RKO (cell line): ENCODE data around the gene DOK7.

Experiments
- DNase-seq: peaks from one replicate; pipeline ENCODE4 v3.0.0-alpha.2; 2016; ENCODE audit warnings: low spot score

DOK7 gene

GRCh38 chr4:3462790-3463415 lies at the start of gene DOK7:
Gene DOK7 (plus strand): TSS chr4:3463306. CDS start chr4:3463376, 70 bp downstream.
- no peak for DNase-seq

DNA sequence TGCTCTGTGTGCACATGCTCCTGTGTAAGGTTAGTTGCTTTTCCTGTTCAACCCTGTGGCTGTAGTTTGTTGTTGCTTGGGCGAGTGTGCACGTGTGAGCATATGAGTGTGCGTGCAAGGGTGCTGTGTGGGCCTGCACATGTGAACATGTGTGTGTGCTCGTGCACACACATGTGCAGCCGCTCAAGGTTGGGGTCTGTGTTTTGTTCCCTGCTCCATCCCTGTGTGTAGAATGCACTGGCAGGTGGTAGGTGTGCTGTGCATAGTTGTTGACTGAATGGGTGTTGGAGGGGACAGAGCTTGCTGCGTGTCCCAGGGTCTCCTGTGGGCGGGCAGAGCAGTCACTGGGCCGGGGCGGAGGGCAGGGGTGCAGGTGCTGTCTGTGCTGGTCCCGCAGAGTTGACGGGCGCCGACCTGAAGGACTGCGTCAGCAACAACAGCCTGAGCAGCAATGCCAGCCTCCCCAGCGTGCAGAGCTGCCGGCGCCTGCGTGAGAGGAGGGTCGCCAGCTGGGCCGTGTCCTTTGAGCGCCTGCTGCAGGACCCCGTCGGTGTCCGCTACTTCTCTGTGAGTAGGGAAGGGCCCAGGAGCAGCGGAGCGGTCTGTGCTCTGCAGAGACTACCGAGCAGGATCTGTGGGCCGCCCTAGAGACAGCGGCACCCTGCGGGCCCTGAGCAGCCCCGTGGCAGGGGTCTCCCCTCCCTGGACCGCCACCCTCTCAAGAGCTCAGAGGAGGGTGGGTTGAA lies 49.3 kb upstream of the DOK7 start:
- no peak for DNase-seq

- no peak for DNase-seq
These were observed 48.5 kb upstream of the DOK7 start for GRCh38 chr4:3414421-3415279.

DNA sequence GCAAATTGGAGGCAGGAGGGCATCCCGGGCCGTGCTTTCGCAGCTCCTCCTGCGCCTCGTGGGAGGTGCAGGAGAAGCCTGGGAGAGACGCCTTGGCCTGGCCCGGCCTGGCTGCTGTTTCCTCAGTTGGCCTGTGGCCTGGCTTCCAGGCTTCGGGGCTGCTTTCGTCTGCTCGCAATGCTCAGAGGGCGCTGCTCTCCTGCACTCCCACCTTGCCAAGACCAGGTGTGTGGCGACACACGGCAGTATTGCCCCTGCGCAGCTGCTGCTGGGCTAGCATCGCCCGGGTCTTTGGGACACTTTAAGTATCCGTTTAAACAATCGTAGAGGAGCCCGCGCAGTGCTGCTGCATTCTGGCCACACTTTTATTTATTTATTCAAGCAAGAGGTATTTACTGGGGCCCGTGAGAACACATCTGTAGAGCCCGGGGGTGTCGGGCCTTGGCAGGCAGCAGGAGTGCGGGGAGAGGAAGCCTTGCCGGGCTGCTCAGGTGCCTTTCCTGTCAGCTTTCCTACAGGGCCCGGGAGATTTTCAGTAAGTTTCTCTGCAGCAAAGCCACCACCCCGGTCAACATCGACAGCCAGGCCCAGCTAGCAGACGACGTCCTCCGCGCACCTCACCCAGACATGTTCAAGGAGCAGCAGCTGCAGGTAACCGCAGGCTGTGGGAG lies 47.5 kb upstream of the DOK7 start:
- no peak for DNase-seq

- no peak for DNase-seq
These were observed 46.8 kb upstream of the DOK7 start for GRCh38 chr4:3416270-3416669.

DNA sequence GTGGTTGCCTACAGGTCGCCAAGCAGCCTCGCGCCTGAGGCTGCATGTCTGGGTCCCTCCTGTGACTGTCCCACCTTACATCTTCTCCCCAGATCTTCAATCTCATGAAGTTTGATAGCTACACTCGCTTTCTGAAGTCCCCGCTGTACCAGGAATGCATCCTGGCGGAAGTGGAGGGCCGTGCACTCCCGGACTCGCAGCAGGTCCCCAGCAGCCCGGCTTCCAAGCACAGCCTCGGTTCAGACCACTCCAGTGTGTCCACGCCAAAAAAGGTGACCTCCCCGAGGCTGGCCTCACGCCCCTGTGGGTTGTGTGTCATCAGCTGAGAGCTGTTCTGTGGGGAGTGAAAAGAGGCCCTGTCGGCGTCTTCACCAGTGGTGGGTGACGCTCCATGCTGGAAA lies 46.3 kb upstream of the DOK7 start:
- no peak for DNase-seq

DNA sequence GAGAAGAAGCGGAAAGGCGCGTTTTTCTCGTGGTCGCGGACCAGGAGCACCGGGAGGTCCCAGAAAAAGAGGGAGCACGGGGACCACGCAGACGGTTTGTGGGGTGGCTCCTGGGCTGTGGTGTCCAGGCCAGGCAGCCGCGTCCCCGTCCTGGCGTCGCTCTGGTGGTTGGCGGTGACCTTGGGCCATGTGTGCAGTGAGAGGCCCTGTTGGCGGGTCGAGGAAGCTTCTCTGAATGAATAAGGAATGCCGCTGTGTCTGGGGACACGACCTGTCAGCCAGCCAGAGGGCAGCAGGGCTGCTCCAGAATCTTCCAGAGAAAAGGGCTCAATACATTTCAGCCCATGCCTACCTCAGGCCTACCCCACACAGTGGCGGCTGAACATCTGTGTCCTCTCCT lies 45.7 kb upstream of the DOK7 start:
- DNase-seq = no peak

GRCh38 chr4:3418029-3418762 lies 44.9 kb upstream of the DOK7 start:
- no peak for DNase-seq

- no peak for DNase-seq
These were observed 43.1 kb upstream of the DOK7 start for GRCh38 chr4:3419836-3420605.

DNA sequence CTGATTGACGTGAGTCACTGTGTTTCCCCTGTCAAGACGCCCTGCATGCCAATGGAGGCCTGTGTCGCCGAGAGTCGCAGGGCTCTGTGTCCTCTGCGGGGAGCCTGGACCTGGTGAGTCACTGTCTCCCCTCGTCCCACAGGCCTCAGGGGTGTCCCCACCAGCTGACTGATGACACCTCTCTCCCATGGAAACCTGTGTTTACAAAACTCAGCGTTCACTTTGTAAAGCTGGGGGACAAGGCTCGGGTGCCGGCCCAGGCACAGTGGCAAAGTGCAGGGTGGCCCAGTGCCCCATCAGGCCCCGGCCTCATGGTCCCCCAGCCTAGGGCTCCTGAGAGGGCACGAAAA lies 42.5 kb upstream of the DOK7 start:
- DNase-seq = no peak

DNA sequence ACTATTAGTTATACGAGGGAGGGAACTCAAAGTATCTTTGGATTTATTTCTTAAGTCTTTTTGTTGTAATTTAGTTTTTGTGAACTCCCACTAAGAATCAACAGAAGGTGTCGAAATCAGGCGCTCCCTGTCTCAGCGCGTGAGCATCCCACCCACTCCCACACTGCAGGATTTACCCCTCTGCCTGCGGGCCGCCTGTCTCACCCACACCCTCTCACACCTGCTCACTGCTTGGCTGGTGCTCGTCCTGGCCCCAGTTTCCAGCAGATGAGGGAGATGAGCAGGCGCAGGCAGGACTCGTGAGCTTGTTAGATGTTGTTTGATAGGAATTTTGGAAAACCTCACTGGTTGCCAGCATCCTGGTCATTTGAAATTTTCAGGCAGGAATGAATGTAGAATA lies 42.1 kb upstream of the DOK7 start:
- no peak for DNase-seq

DNA sequence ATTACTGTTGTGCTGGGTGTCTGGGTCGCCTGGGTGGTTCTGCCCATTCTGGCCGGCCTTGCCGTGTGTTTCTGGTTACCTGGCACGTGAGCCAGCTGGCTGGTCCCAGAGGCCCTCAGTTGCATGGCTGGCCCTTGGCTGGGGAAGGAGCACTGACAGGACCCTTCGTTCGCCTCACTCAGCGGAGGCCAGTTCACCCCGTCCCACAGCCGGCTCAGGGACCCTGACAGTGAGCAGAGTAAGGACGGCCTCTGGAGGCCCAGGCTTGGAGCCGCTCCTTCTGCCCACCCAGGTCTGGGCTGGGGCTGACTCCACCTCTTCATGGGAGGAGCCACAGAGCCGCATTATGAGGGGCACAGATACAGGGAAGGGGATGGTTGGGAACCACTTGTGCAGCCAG lies 41.6 kb upstream of the DOK7 start:
- DNase-seq = no peak

DNA sequence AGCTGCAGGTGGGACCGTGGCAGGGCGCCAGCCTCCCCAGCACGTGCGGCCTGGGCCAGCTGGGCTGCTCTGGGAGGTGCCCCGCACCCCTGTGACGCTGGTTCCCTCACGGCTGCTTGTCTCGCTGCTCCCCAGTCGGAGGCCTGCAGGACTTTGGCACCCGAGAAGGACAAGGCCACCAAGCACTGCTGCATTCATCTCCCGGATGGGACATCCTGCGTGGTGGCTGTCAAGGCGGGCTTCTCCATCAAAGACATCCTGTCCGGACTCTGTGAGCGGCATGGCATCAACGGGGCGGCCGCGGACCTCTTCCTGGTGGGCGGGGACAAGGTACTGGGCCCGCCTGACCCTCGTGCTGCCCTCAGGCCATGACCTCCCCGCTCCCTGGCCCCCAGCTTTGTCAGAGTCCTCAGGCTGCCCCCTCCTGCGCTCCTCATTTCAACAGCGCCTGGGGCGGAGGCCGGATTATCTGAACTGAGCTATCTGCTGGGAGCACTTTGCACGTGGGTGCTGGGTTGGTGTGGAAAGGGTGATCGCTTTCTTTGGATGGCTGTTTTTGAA lies 40.8 kb upstream of the DOK7 start:
- DNase-seq = no peak

GRCh38 chr4:3422808-3423297 lies 40.3 kb upstream of the DOK7 start:
- no peak for DNase-seq

GRCh38 chr4:3423406-3423805 lies 39.7 kb upstream of the DOK7 start:
- no peak for DNase-seq

GRCh38 chr4:3423952-3424351 lies 39.2 kb upstream of the DOK7 start:
- DNase-seq = no peak

- DNase-seq = no peak
These were observed 38.5 kb upstream of the DOK7 start for GRCh38 chr4:3424522-3425095.

DNA sequence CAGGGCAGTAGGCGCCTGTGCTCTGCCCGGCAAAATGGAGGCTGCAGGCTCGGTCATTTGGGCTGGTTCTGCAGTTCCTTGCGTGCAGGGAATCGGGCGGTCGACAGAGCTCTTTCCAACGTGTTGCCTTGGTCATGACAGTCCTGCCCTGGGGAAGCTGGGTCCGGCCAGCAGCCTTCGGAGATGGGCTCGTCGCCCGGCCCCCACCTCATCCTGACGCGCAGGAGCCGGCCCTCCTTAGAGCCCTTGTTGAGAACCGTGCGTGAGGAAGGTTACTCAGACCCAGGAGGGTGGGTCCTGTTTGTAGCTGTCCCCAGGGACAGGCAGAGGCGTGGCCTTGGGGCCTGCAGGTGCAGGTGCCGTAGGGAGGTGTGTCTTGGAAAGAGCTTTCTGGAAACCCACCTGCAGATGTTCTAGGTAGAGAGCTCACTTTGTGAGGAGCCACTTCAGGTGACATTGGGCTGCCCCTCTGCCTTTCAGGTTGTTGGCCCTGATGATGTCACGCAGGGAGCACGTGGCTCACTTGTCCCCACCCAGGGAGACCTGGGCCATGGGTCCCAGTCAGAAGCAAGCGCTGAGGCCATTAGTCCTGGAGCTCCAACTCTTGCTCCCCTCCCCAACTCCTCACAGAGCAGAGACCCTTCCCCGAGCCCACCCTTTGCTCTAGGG lies 36.5 kb upstream of the DOK7 start:
- no peak for DNase-seq

DNA sequence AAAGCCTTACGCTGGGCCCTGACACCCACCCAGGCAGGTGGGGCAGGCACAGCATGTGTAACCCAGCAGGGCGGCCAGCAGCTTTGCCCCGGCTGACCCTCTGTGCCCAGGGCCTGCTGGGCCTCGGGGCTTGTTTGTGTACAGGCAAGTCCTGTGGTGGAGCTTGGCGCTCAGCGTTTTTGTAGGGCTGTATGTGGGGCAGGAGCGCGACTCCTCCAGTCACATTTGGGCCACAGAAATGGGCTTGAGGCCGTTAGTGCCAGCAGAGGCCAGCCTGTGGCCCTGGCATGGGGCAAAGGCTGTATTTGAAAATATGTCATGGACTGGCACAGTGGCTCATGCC lies 36.0 kb upstream of the DOK7 start:
- DNase-seq = no peak
